Measurements from ENCODE around the gene LIMS1. TPM values are rescaled to one million over a fixed set of nuclear protein-coding genes. Genes with fewer than 3 reads are reported as not detected.

The LIMS1 gene
- total RNA-seq, 1 experiment from 2014 or later, result 56.2 TPM

DNA sequence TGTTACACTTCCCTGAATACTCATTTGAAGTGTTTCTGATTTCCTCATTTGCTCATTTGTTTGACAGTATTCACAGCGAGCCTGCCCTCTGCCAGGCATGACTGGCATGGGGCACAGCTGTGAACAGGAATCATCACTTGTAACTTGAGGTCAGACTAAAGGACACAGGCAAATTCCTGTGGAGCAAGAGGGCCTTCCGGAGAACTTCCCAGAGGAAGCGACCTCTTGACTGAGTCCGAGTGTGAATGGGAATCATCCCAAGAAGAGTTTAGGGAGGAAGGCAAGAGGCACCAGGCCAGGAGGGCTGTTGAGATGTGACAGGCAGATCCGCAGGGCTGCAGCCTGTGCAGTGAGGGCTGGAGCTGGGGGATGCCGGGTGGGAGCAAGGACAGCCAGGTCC lies 45.4 kb downstream of the LIMS1 start:
- no peaks in the 10 kb centered on the region for H3K9me3 ChIP-seq (ENCODE audit: control insufficient read depth in 1 of 2, insufficient read depth in 1 of 2, low read depth in 1 of 2, low read length in 2 of 2)
- DNase-seq (ENCODE audit: low read depth, low spot score), result no peak
- no peaks in the 10 kb centered on the region for H3K27me3 ChIP-seq (ENCODE audit: insufficient read depth, low read length)
- H3K4me3 ChIP-seq (replicated peaks in 1 of 2; ENCODE audit: low read depth in 1 of 2, low read length in 2 of 2), result no peak overlapping the region
- no peak overlapping the region for H3K9ac ChIP-seq (ENCODE audit: low read length)
- intact Hi-C loops (cut with micrococcal nuclease), result loop anchor here (5.0 to 10.0 kb wide), 2 partner anchors 645 to 1942 kb away; no protein-coding TSS in a partner anchor
- H3K36me3 ChIP-seq (ENCODE audit: control insufficient read depth in 1 of 2, insufficient read depth in 2 of 2, low read length in 2 of 2), result no peaks in the 10 kb centered on the region
- no peak overlapping the region for H2AFZ ChIP-seq (ENCODE audit: low read depth, low read length, poor library complexity, severe bottlenecking)
- BruUV-seq (replicated peaks), result no TSS peak
- H3K4me1 ChIP-seq (ENCODE audit: control insufficient read depth in 1 of 2, insufficient read depth in 2 of 2, low read length in 2 of 2), result peaks cover 0 to 9% of the 10 kb centered on the region in 2 experiments; a peak in 1 of 4 replicates
- no peak overlapping the region for H3K4me2 ChIP-seq (ENCODE audit: low read length)
- no peaks in the 10 kb centered on the region for H3K9me2 ChIP-seq (ENCODE audit: insufficient read depth)
- TF ChIP-seq RAD21 (IDR thresholded peaks at IDR 0.05; ENCODE audit: low read depth) (no peak), SRF (IDR thresholded peaks at IDR 0.05; ENCODE audit: low read depth) (no peak), CEBPB (IDR thresholded peaks at IDR 0.05; ENCODE audit: low read depth) (no peak), CBX3 (IDR thresholded peaks at IDR 0.05; ENCODE audit: low read depth) (no peak), EZH2phosphoT487 (IDR thresholded peaks at IDR 0.05; ENCODE audit: borderline replicate concordance) (no peak), REST (IDR thresholded peaks at IDR 0.05; ENCODE audit: low read depth) (no peak), FOSL1 (IDR thresholded peaks at IDR 0.05; ENCODE audit: low read depth) (no peak)
- TF ChIP-seq, protein P1, sequence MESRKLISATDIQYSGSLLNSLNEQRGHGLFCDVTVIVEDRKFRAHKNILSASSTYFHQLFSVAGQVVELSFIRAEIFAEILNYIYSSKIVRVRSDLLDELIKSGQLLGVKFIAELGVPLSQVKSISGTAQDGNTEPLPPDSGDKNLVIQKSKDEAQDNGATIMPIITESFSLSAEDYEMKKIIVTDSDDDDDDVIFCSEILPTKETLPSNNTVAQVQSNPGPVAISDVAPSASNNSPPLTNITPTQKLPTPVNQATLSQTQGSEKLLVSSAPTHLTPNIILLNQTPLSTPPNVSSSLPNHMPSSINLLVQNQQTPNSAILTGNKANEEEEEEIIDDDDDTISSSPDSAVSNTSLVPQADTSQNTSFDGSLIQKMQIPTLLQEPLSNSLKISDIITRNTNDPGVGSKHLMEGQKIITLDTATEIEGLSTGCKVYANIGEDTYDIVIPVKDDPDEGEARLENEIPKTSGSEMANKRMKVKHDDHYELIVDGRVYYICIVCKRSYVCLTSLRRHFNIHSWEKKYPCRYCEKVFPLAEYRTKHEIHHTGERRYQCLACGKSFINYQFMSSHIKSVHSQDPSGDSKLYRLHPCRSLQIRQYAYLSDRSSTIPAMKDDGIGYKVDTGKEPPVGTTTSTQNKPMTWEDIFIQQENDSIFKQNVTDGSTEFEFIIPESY (IDR thresholded peaks at IDR 0.05; ENCODE audit: extremely low read depth, insufficient replicate concordance, low read length), result no peak
- TF ChIP-seq, protein P2, sequence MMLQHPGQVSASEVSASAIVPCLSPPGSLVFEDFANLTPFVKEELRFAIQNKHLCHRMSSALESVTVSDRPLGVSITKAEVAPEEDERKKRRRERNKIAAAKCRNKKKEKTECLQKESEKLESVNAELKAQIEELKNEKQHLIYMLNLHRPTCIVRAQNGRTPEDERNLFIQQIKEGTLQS (IDR thresholded peaks at IDR 0.05), result no peak
- ChIA-PET CTCF (no interaction called here), RAD21 (ENCODE audit: low non-redundant PET in 1 of 2, low total read pairs in 2 of 2, uncharacterized antibody in 2 of 2, unreplicated experiment in 2 of 2) (no interaction called here), POLR2A (no interaction called here)
- H3K79me2 ChIP-seq (ENCODE audit: insufficient read depth, low read length), result peaks cover 38% of the 10 kb centered on the region
- no peaks in the 10 kb centered on the region for H4K20me1 ChIP-seq (ENCODE audit: insufficient read depth)
- ATAC-seq, result no peak
- no peak overlapping the region for H3K27ac ChIP-seq (ENCODE audit: low read depth, low read length)
